H1 (cell line): ENCODE results near the gene ZSCAN4. TPM values are rescaled to one million over a fixed set of nuclear protein-coding genes. Genes with fewer than 3 reads are reported as not detected.

ENCODE experiments used
- BACH1 ChIP-seq: IDR thresholded peaks from 2 replicates; pipeline ENCODE4 v1.6.1; 2012; ENCODE audit warnings: low read length, improper control_type of control experiment
- BRCA1 ChIP-seq: IDR thresholded peaks from 2 replicates; pipeline ENCODE4 v1.6.1; 2012; ENCODE audit warnings: low read depth, low read length, improper control_type of control experiment
- CHD7 ChIP-seq: fragments of 300-600 bp; sonication (generic); IDR thresholded peaks from 2 replicates; pipeline ENCODE4 v1.7.1; 2012; ENCODE audit warnings: low read length, moderate library complexity, mild to moderate bottlenecking, inconsistent platforms; ENCODE audit not compliant: insufficient replicate concordance
- JUN ChIP-seq: IDR thresholded peaks from 2 replicates; pipeline ENCODE4 v1.6.1; 2011; ENCODE audit warnings: low read depth, mild to moderate bottlenecking, improper control_type of control experiment, low read length
- JUND ChIP-seq: IDR thresholded peaks from 2 replicates; pipeline ENCODE4 v1.6.1; 2011; ENCODE audit warnings: mild to moderate bottlenecking, improper control_type of control experiment, low read length
- KDM4A ChIP-seq: IDR thresholded peaks from one replicate; pipeline ENCODE4 v1.7.1; 2012; ENCODE audit warnings: low read depth, mild to moderate bottlenecking, moderate library complexity, low read length, inconsistent platforms; ENCODE audit not compliant: severe bottlenecking
- POU5F1 ChIP-seq: IDR thresholded peaks from 2 replicates; pipeline ENCODE4 v1.6.1; 2011; ENCODE audit warnings: low read depth, mild to moderate bottlenecking, low read length, moderate library complexity
- RBBP5 ChIP-seq: IDR thresholded peaks from 2 replicates; pipeline ENCODE4 v1.7.1; 2012; ENCODE audit warnings: low read depth, mild to moderate bottlenecking, inconsistent platforms, low read length, moderate library complexity, borderline replicate concordance
- SIX5 ChIP-seq: IDR thresholded peaks from 2 replicates; pipeline ENCODE4 v1.6.1; 2011; ENCODE audit warnings: mild to moderate bottlenecking, low read depth, low read length
- polyA plus RNA-seq, 7 experiments: library from polyadenylated mRNA; depleted of rRNA in 3 of 7; stranded (reverse) in 5 of 7; unstranded in 2 of 7; fragments of >200 nt in 5 of 7; fragments of 200-250 nt in 2 of 7; gene quantifications; 1 replicate in 5 of 7; 2 replicates in 1 of 7; 4 replicates in 1 of 7; pipeline versions ENCODE4 v1.2.1 to v1.2.3, GENCODE V29; 2011 to 2013; ENCODE audit warnings: missing spikeins in 2 of 7, mixed read lengths in 2 of 7
- total RNA-seq: library from RNA; stranded (reverse); fragmentation: NEBNext Ultra II Directional; extraction: Animal tissue kit (Norgen Biotek cat#: 25700); gene quantifications from 2 replicates; pipeline ENCODE4 v1.2.1, GENCODE V29; 2021

ZSCAN4 gene
- total and polyA plus RNA-seq, 2 of the 8 experiments (the other 6 are each of a cell fraction or from before 2014, with no cell fraction given) = not detected

- TF ChIP-seq JUND (no peak), CHD7 (no peak), SIX5 (peak; percentile 81), RBBP5 (peak; percentile 68; the same call in 1 of the 2 replicates), BRCA1 (no peak), JUN (no peak), KDM4A (peak; percentile 97), POU5F1 (no peak), BACH1 (no peak)
These were observed 35.5 kb upstream of the ZSCAN4 start, which contains the start of gene ZNF211 (continued) for GRCh38 chr19:57632987-57633831.
